ENCODE results near the gene PLCZ1. TPM values are rescaled to one million over a fixed set of nuclear protein-coding genes. Genes with fewer than 3 reads are reported as not detected.
"Not testable (repeated sequence)": the region's sequence is repeated elsewhere in the genome, so short reads cannot be mapped to it uniquely, and the experiment has no call there.

The PLCZ1 gene, protein sequence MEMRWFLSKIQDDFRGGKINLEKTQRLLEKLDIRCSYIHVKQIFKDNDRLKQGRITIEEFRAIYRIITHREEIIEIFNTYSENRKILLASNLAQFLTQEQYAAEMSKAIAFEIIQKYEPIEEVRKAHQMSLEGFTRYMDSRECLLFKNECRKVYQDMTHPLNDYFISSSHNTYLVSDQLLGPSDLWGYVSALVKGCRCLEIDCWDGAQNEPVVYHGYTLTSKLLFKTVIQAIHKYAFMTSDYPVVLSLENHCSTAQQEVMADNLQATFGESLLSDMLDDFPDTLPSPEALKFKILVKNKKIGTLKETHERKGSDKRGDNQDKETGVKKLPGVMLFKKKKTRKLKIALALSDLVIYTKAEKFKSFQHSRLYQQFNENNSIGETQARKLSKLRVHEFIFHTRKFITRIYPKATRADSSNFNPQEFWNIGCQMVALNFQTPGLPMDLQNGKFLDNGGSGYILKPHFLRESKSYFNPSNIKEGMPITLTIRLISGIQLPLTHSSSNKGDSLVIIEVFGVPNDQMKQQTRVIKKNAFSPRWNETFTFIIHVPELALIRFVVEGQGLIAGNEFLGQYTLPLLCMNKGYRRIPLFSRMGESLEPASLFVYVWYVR
- total RNA-seq: not detected
- polyA plus RNA-seq: under 1 TPM in 1 of 2 donors, not detected in 1; 0.42 TPM

DNA sequence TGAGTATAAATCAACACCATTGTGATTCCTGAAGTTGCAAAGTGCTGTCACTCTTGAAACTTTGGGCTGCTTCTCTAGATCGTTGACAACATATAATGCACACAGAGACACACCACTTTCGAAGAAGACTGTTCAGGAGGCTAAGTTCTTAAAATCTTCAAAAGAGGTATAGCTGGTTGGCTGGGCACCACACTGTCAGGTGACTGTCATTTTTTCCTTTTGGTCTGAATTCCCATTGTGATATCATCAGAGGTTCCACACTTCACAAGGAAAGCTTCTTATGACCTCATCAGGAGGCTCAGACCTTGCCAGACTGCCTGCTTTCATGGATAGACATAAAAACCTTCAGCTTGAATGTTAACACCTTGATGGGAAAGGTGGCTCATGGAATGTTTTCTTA, at the start of gene PLCZ1, which contains the start of gene CAPZA3:
TSS of gene PLCZ1 (minus strand) at position 194 of the 400 bp plus-strand sequence. CDS start 641 bp downstream, outside the sequence.
TSS of gene CAPZA3 (plus strand) at position 301 of the 400 bp plus-strand sequence. CDS start 150 bp downstream, outside the sequence.
- TF ChIP-seq NR2F2 (IDR thresholded peaks at IDR 0.05) (no peak), GABPA (IDR thresholded peaks at IDR 0.05 in 1 of 2, conservative IDR thresholded peaks at IDR 0.05 in 1 of 2) (no peak), FOXA1 (IDR thresholded peaks at IDR 0.05) (no peak), RAD21 (IDR thresholded peaks at IDR 0.05) (no peak), SP1 (IDR thresholded peaks at IDR 0.05) (no peak), EGR1 (IDR thresholded peaks at IDR 0.05; ENCODE audit: low read depth in 2 of 2) (no peak), YY1 (IDR thresholded peaks at IDR 0.05) (no peak), JUND (IDR thresholded peaks at IDR 0.05) (no peak), FOXA2 (IDR thresholded peaks at IDR 0.05) (no peak), HNF4G (IDR thresholded peaks at IDR 0.05) (no peak)
- TF ChIP-seq, protein P1, sequence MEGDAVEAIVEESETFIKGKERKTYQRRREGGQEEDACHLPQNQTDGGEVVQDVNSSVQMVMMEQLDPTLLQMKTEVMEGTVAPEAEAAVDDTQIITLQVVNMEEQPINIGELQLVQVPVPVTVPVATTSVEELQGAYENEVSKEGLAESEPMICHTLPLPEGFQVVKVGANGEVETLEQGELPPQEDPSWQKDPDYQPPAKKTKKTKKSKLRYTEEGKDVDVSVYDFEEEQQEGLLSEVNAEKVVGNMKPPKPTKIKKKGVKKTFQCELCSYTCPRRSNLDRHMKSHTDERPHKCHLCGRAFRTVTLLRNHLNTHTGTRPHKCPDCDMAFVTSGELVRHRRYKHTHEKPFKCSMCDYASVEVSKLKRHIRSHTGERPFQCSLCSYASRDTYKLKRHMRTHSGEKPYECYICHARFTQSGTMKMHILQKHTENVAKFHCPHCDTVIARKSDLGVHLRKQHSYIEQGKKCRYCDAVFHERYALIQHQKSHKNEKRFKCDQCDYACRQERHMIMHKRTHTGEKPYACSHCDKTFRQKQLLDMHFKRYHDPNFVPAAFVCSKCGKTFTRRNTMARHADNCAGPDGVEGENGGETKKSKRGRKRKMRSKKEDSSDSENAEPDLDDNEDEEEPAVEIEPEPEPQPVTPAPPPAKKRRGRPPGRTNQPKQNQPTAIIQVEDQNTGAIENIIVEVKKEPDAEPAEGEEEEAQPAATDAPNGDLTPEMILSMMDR (IDR thresholded peaks at IDR 0.05; ENCODE audit: low read depth, low read length, missing input control): no peak
- TF ChIP-seq, protein P2, sequence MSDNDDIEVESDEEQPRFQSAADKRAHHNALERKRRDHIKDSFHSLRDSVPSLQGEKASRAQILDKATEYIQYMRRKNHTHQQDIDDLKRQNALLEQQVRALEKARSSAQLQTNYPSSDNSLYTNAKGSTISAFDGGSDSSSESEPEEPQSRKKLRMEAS (IDR thresholded peaks at IDR 0.05): no peak
- TF ChIP-seq, protein P3, sequence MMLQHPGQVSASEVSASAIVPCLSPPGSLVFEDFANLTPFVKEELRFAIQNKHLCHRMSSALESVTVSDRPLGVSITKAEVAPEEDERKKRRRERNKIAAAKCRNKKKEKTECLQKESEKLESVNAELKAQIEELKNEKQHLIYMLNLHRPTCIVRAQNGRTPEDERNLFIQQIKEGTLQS (IDR thresholded peaks at IDR 0.05): no peak
- H3K27me3 ChIP-seq (ENCODE audit: control insufficient read depth in 4 of 4, insufficient read depth in 4 of 4, low read length in 3 of 4): no peaks in the 10 kb centered on the region
- H3K27ac ChIP-seq (ENCODE audit: low read depth in 1 of 2, low read length in 2 of 2): no peak within 1 kb of the TSS
- no peaks in the 10 kb centered on the region for H3K36me3 ChIP-seq (ENCODE audit: control insufficient read depth in 4 of 4, insufficient read depth in 3 of 4, low read depth in 1 of 4, low read length in 3 of 4)
- no peaks in the 10 kb centered on the region for H3K4me1 ChIP-seq (ENCODE audit: control insufficient read depth in 4 of 4, insufficient read depth in 4 of 4, low read length in 3 of 4)
- 89% methylated on average over 2 of the region's 2 CpGs for WGBS
- peaks cover 0 to 10% (median 3%) of the 10 kb centered on the region in 4 donors for H3K9me3 ChIP-seq (ENCODE audit: control insufficient read depth in 4 of 4, low read length in 3 of 4)
- H3K4me3 ChIP-seq (ENCODE audit: low read depth in 1 of 3, low read length in 3 of 3): no peak within 1 kb of the TSS
- DNase-seq (ENCODE audit: low spot score): no peak
- no peak within 1 kb of the TSS for H3K9ac ChIP-seq (ENCODE audit: low read depth in 1 of 2, low read length in 2 of 2)

DNA sequence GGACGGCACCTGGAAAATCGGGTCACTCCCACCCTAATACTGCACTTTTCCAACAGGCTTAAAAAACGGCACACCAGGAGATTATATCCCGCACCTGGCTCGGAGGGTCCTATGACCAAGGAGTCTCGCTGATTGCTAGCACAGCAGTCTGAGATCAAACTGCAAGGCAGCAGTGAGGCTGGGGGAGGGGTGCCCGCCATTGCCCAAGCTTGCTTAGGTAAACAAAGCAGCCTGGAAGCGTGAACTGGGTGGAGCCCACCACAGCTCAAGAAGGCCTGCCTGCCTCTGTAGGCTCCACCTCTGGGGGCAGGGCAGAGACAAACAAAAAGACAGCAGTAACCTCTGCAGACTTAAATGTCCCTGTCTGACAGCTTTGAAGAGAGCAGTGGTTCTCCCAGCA, 47.7 kb upstream of the PLCZ1 start:
- H3K27me3 ChIP-seq (ENCODE audit: control insufficient read depth in 4 of 4, insufficient read depth in 4 of 4, low read length in 3 of 4); H3K27ac ChIP-seq (ENCODE audit: low read depth in 1 of 2, low read length in 2 of 2); DNase-seq (ENCODE audit: low spot score); H3K4me3 ChIP-seq (ENCODE audit: low read depth in 1 of 3, low read length in 3 of 3); H3K9me3 ChIP-seq (ENCODE audit: control insufficient read depth in 4 of 4, low read length in 3 of 4); H3K9ac ChIP-seq (ENCODE audit: low read depth in 1 of 2, low read length in 2 of 2); H3K4me1 ChIP-seq (ENCODE audit: control insufficient read depth in 4 of 4, insufficient read depth in 4 of 4, low read length in 3 of 4); H3K36me3 ChIP-seq (ENCODE audit: control insufficient read depth in 4 of 4, insufficient read depth in 3 of 4, low read depth in 1 of 4, low read length in 3 of 4): not testable (repeated sequence)
- WGBS: 94% methylated on average over 8 of the region's 8 CpGs

DNA sequence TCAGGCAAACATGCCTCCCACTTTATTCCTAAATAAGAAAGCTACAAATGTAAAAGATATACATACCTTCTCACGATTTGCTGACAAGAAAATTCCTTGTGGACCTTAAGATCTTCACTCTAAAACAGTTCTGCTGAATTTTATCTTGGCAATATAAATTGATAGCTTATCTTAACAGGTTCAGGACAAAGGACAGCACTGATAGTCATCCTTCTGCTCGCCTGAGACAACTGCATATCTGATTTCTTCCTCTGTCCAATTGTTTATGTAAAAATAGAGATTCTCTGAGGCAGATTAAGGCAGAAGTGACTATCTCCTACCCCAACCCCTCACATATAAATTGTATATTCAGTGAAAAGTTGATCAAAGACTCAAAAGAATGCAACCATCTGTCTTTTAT, 45.0 kb upstream of the PLCZ1 start:
- Histone ChIP-seq H3K27me3 (ENCODE audit: control insufficient read depth in 4 of 4, insufficient read depth in 4 of 4, low read length in 3 of 4) (no peaks in the 10 kb centered on the region), H3K4me3 (ENCODE audit: low read depth in 1 of 3, low read length in 3 of 3) (no peak overlapping the region), H3K9me3 (ENCODE audit: control insufficient read depth in 4 of 4, low read length in 3 of 4) (peaks cover 0 to 2% (median 1%) of the 10 kb centered on the region in 4 donors), H3K27ac (ENCODE audit: low read depth in 1 of 2, low read length in 2 of 2) (no peak overlapping the region), H3K4me1 (ENCODE audit: control insufficient read depth in 4 of 4, insufficient read depth in 4 of 4, low read length in 3 of 4) (no peaks in the 10 kb centered on the region), H3K9ac (ENCODE audit: low read depth in 1 of 2, low read length in 2 of 2) (no peak overlapping the region), H3K36me3 (ENCODE audit: control insufficient read depth in 4 of 4, insufficient read depth in 3 of 4, low read depth in 1 of 4, low read length in 3 of 4) (no peaks in the 10 kb centered on the region)
- WGBS: 59% methylated on average over 2 of the region's 2 CpGs
- DNase-seq (ENCODE audit: low spot score): no peak
- TF ChIP-seq, protein P2 (IDR thresholded peaks at IDR 0.05): no peak
- TF ChIP-seq, protein P1 (IDR thresholded peaks at IDR 0.05; ENCODE audit: low read depth, low read length, missing input control): no peak
- no peak for TF ChIP-seq TAF1 (conservative IDR thresholded peaks at IDR 0.05)
- TF ChIP-seq NR2F2 (IDR thresholded peaks at IDR 0.05): no peak
- no peak for TF ChIP-seq GABPA (IDR thresholded peaks at IDR 0.05 in 1 of 2, conservative IDR thresholded peaks at IDR 0.05 in 1 of 2)
- no peak for TF ChIP-seq HNF4G (IDR thresholded peaks at IDR 0.05)
- TF ChIP-seq, protein P3 (IDR thresholded peaks at IDR 0.05): no peak
- TF ChIP-seq, protein P4, sequence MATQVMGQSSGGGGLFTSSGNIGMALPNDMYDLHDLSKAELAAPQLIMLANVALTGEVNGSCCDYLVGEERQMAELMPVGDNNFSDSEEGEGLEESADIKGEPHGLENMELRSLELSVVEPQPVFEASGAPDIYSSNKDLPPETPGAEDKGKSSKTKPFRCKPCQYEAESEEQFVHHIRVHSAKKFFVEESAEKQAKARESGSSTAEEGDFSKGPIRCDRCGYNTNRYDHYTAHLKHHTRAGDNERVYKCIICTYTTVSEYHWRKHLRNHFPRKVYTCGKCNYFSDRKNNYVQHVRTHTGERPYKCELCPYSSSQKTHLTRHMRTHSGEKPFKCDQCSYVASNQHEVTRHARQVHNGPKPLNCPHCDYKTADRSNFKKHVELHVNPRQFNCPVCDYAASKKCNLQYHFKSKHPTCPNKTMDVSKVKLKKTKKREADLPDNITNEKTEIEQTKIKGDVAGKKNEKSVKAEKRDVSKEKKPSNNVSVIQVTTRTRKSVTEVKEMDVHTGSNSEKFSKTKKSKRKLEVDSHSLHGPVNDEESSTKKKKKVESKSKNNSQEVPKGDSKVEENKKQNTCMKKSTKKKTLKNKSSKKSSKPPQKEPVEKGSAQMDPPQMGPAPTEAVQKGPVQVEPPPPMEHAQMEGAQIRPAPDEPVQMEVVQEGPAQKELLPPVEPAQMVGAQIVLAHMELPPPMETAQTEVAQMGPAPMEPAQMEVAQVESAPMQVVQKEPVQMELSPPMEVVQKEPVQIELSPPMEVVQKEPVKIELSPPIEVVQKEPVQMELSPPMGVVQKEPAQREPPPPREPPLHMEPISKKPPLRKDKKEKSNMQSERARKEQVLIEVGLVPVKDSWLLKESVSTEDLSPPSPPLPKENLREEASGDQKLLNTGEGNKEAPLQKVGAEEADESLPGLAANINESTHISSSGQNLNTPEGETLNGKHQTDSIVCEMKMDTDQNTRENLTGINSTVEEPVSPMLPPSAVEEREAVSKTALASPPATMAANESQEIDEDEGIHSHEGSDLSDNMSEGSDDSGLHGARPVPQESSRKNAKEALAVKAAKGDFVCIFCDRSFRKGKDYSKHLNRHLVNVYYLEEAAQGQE (IDR thresholded peaks at IDR 0.05): no peak
- no peak for TF ChIP-seq SP1 (IDR thresholded peaks at IDR 0.05)
- no peak for TF ChIP-seq RAD21 (IDR thresholded peaks at IDR 0.05)
- TF ChIP-seq RXRA (IDR thresholded peaks at IDR 0.05): no peak
- TF ChIP-seq YY1 (IDR thresholded peaks at IDR 0.05): no peak
- no peak for TF ChIP-seq EGR1 (IDR thresholded peaks at IDR 0.05; ENCODE audit: low read depth in 2 of 2)
